ENCODE data around the gene KDM6B. TPM values are rescaled to one million over a fixed set of nuclear protein-coding genes. Genes with fewer than 3 reads are reported as not detected.

The KDM6B gene
- total and polyA plus RNA-seq, 9 of the 15 experiments (the other 6 are each of a cell fraction or from before 2014, with no cell fraction given) = 0.01 to 22.9 (median 2.2) TPM

DNA sequence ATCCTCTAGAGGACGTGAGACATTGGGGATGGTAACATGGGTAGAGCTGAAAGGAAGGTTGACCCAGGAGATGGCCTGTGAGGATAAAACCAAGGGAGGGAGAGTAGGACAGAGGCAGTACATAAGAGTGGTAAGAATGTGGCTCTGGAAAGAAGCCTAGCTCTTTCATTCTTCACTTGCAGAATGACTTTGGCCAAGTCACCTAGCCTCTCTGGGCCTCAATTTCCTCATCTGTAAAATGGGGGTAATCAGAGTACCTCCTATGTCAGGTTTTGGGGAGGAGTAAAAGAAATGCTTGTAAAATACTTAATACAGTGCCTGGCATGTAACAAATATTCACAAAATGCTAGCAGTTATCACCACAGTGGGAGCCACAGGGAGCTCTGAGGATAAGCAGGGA lies 6.9 kb downstream of the KDM6B start (continued):
- TF ChIP-seq ZNF609 (CRISPR knock-in tag; IDR thresholded peaks at IDR 0.05; ENCODE audit: borderline replicate concordance) = no peak
- TF ChIP-seq RCOR1 (IDR thresholded peaks at IDR 0.05; ENCODE audit: borderline replicate concordance in 1 of 2, low read depth in 2 of 2, low read length in 2 of 2) = 0 out of 4 replicates have a peak, but pooled peaks of 1 of the 2 experiments have one; percentile 55
- no peak for TF ChIP-seq SIN3B (IDR thresholded peaks at IDR 0.05; ENCODE audit: low read depth)
- peak; percentile 86 for TF ChIP-seq RBM25 (IDR thresholded peaks at IDR 0.05; ENCODE audit: low read depth, low read length, severe bottlenecking)
- no peak for TF ChIP-seq NONO (IDR thresholded peaks at IDR 0.05; ENCODE audit: low read depth in 2 of 2, low read length in 1 of 2)
- TF ChIP-seq JUND (IDR thresholded peaks at IDR 0.05; ENCODE audit: borderline replicate concordance, low read depth, low read length) = no peak
- no peak for TF ChIP-seq JUND (tag; IDR thresholded peaks at IDR 0.05; ENCODE audit: borderline replicate concordance, low read depth, low read length)
- peak; percentile 59; the same call in 1 of the 2 replicates for TF ChIP-seq BCOR (IDR thresholded peaks at IDR 0.05)
- TF ChIP-seq ARID2 (IDR thresholded peaks at IDR 0.05) = no peak
- TF ChIP-seq KDM1A (IDR thresholded peaks at IDR 0.05) = peak; percentile 40 to 57; a peak in 3 of 4 replicates
- TF ChIP-seq, protein P1, sequence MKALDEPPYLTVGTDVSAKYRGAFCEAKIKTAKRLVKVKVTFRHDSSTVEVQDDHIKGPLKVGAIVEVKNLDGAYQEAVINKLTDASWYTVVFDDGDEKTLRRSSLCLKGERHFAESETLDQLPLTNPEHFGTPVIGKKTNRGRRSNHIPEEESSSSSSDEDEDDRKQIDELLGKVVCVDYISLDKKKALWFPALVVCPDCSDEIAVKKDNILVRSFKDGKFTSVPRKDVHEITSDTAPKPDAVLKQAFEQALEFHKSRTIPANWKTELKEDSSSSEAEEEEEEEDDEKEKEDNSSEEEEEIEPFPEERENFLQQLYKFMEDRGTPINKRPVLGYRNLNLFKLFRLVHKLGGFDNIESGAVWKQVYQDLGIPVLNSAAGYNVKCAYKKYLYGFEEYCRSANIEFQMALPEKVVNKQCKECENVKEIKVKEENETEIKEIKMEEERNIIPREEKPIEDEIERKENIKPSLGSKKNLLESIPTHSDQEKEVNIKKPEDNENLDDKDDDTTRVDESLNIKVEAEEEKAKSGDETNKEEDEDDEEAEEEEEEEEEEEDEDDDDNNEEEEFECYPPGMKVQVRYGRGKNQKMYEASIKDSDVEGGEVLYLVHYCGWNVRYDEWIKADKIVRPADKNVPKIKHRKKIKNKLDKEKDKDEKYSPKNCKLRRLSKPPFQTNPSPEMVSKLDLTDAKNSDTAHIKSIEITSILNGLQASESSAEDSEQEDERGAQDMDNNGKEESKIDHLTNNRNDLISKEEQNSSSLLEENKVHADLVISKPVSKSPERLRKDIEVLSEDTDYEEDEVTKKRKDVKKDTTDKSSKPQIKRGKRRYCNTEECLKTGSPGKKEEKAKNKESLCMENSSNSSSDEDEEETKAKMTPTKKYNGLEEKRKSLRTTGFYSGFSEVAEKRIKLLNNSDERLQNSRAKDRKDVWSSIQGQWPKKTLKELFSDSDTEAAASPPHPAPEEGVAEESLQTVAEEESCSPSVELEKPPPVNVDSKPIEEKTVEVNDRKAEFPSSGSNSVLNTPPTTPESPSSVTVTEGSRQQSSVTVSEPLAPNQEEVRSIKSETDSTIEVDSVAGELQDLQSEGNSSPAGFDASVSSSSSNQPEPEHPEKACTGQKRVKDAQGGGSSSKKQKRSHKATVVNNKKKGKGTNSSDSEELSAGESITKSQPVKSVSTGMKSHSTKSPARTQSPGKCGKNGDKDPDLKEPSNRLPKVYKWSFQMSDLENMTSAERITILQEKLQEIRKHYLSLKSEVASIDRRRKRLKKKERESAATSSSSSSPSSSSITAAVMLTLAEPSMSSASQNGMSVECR (CRISPR knock-in tag; IDR thresholded peaks at IDR 0.05) = peak; percentile 42; the same call in 1 of the 2 replicates
- no peak for TF ChIP-seq MCM7 (IDR thresholded peaks at IDR 0.05)
- TF ChIP-seq ZNF57 (CRISPR knock-in tag; IDR thresholded peaks at IDR 0.05) = no peak
- no peak for TF ChIP-seq GABPB2 (CRISPR knock-in tag; conservative IDR thresholded peaks at IDR 0.05)
- TF ChIP-seq NFXL1 (CRISPR knock-in tag; IDR thresholded peaks at IDR 0.05) = no peak

All from K562 (cell line).